Measurements from ENCODE around the gene ZFHX3.

DNA sequence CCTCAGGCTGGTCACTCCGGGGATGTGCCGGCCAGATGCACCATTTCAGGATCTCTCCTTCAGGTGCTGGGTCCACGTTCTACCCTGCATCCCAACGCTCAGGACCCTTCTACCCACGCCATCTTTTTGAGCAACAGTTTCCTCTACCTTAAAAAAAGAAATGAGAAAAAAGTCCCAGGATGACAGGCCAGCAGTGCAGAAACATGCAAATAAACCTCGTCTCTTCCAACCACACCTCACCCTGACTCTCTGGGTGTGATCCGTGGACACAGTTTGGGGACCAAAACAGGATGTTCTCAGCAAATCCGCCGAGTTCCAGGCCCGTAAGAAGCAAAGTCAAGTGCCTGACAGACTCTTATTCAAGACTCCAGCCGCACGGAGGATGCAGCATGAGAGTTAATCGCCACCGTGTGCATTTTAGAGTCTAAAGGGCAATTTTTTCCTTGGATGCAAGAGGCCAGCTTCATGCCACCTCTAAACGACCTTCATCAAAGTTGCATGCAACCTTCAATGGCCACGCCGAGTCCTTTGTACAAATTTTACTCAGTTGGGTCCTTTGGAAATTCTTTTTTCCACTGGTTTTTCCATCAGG is 99.6 kb downstream of the ZFHX3 start:
- TF ChIP-seq, protein P1, sequence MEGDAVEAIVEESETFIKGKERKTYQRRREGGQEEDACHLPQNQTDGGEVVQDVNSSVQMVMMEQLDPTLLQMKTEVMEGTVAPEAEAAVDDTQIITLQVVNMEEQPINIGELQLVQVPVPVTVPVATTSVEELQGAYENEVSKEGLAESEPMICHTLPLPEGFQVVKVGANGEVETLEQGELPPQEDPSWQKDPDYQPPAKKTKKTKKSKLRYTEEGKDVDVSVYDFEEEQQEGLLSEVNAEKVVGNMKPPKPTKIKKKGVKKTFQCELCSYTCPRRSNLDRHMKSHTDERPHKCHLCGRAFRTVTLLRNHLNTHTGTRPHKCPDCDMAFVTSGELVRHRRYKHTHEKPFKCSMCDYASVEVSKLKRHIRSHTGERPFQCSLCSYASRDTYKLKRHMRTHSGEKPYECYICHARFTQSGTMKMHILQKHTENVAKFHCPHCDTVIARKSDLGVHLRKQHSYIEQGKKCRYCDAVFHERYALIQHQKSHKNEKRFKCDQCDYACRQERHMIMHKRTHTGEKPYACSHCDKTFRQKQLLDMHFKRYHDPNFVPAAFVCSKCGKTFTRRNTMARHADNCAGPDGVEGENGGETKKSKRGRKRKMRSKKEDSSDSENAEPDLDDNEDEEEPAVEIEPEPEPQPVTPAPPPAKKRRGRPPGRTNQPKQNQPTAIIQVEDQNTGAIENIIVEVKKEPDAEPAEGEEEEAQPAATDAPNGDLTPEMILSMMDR (IDR thresholded peaks at IDR 0.05), result no peak
- no peak for TF ChIP-seq POLR2A (IDR thresholded peaks at IDR 0.05)

All from uterus (tissue), 2 donors.